Activated CD8-positive, alpha-beta memory T cell treated with anti-CD3 and anti-CD28 coated beads, Interleukin-2, amount 50 U/mL, for 24 hours (primary cell): ENCODE measurements around the gene RAB9B.
"Not testable (repeated sequence)": the region's sequence is repeated elsewhere in the genome, so short reads cannot be mapped to it uniquely, and the experiment has no call there.

Experiments used
- DNase-seq: peaks from one replicate; pipeline ENCODE4 v3.0.0-alpha.2; 2020; ENCODE audit errors: extremely low read depth

Gene RAB9B

DNA sequence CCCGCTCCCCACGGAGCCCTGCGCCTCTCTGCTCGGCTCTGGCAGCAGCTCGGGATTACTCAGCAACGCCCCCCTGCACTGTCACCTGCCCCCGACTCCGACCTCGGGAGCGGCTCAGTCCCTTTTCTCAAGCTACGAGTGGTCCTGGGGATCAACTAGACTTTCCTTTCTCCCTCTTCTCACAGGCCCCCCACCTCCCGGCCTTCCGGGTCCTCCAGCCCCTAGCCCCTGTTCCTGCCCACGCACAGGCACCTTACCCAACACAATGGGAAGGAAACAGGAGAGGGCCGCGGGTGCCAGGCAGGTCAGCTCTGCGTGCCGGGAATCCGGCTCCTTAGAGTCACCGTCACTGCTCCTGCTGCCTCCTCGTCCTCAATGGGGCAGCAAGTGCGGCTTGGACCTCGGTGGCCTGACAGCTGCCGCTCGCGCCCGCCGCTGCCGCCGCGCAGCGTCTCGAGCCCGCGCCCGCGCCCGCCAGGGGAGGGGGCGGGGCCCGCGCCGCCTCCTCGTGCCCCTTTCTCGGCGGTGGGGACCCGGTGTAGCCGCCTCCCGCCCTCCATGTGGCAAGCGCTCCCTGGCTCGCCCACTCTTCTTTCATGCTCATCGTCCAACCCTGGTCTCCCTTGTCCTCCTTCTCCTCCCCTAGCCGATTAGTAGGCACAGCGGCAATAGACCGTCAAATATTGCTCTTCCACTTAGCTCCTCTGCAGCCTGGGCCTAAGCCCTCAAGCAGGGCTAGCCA is at the start of gene RAB9B:
Gene RAB9B, minus strand, starts transcription at position 455 of the 742 bp plus-strand sequence. CDS start 6,473 bp downstream, outside the sequence.
- DNase-seq, result peak; percentile 13

DNA sequence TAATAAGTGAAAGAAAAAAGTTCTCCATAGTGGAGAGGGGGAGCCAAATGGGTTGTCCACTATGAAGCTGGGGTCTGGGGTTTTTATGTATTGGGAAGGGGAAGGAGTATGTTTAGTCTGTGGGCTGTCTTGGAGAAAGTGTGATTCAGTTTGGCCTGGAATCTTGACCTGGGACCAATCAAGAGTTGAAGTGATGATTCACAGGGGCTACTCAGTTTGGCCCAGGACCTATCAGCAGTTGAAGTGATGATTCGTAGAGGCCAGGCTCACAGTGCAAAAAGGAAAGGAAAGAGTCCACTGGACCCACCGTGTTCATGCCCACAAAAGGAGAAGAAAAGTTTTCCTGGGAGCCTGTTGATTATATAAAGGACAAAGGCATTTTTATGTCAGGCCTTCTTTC is 47.3 kb upstream of the RAB9B start:
- DNase-seq, result no peak

- DNase-seq, result no peak
Measured at GRCh38 chrX:103878466-103879122, 46.5 kb upstream of the RAB9B start.

DNA sequence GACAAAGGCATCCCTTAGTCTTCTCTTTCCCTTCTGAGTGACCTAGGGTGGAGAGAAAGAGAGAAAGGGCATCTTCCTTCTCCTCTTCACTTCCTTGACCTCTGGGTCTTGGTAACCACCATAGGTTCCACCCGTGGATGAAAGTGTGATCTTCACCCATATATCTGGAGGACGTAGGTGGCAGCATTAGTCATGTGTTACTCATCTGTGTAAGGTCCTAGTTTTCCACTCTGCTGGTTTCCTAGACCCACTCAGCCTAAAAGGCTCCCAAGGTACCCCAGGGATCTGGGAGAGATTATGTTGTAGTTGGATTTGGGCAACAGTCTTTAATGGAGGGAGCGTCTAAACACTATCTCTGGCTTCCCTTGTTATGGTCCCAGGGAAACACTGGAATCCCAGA is 45.5 kb upstream of the RAB9B start:
- no peak for DNase-seq

- no peak for DNase-seq
Measured at GRCh38 chrX:103864886-103865534, 33.0 kb upstream of the RAB9B start.

DNA sequence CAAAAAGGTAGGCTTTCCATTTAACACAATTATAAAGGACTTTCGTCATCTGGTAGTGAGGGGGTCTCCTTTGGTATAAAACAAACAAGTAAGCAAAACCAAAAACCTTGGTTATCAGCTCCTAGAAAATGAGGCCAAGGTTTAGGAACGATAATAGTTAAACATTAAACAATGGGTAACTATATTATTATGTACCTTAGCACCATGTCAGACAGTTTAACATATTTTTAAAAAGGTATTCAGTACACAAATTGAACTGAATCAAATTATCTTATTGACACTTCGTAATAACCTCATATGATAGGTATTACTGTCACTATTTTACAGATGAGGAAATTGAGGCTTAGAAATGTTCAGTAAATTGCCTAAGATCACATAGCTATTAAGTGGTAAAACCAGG is 32.1 kb upstream of the RAB9B start:
- DNase-seq, result no peak

GRCh38 chrX:103861200-103861599 is 29.1 kb upstream of the RAB9B start:
- DNase-seq, result no peak

GRCh38 chrX:103849558-103849957 is 17.5 kb upstream of the RAB9B start:
- no peak for DNase-seq

- no peak for DNase-seq
Measured at GRCh38 chrX:103847174-103847870, 15.3 kb upstream of the RAB9B start.

DNA sequence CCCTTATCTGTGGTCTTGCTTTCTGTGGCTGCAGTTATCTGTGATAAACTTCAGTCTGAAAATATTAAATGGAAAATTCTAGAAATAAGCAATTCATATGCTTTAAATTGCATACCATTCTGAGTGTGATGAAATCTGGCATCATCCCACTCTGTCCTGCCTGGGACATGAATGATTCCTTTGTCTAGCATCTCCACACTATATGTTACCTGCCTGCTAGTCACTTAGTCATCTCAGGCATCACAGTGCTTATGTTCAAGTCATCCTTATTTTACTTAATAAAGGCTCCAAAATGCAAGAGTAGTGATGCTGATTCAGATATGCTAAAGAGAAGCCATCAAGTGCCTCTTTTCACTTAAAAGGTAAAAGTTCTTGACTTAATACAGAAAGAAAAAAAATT is 14.3 kb upstream of the RAB9B start:
- no peak for DNase-seq

DNA sequence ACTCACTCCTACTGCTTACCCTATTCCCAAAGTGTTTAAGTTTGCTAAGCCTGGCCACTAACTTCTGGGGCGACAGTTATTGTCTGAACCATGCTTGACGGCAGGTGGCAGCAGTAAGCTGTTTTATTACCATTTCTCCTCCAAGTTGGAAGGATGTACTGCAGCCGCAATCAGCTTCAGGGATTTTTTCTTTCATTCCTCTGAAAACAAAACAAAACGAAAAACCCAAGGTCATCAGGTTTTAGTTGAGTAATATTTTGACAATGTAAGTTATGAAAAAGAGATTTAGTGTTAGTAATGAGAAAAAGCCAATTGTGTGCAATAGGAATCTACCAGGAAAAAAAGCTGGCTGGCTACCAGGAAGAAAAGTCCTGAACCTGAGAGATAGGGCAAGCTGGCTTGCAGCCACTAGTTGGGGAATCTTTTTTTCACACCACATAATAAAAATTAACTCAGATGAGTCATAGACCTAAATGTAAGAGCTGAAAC is 13.2 kb upstream of the RAB9B start:
- DNase-seq, result no peak

DNA sequence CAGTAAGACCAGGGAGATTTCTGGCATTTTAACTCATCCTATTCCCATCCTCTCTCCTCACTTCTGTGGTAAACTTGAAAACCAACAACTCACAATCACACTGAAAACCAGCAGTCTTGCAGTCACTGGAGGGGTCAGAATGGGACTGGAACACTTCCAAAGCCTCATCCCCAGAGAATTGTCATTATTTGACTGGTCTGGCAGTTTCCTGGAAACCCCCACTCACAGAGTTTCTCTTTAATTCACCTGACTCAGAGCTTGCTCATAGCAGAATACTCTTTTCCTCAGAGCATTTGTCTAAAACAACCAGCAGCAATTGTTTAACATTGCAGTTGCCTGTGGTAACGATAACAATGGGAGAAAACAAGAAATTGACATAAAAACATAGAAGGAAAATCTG is 7.3 kb upstream of the RAB9B start:
- no peak for DNase-seq

- DNase-seq, result no peak
Measured at GRCh38 chrX:103831342-103831802, 685 bp downstream of the RAB9B start.

DNA sequence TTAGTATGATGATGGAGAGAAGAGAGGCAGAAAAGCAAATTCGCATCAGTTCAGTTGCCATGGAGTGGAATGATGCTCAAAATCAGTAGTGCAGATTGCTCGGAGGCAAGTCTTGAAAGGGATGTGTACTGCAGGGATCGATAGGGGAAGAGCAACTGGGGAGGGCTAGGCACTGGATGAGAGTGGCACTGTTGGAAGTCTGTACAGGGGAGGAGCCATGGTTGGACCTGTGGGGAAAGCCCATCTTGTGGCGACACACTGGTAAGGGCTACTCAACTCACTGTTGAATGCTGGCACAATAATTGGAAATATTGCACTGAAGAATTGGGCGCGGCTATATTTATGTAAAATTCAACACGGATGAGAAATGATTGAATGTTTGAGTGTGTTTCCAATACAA is 1.2 kb downstream of the RAB9B start:
- no peak for DNase-seq

GRCh38 chrX:103828529-103828928 is 3.5 kb downstream of the RAB9B start:
- no peak for DNase-seq

- no peak for DNase-seq
Measured at GRCh38 chrX:103825881-103826280, 6.2 kb downstream of the RAB9B start.

DNA sequence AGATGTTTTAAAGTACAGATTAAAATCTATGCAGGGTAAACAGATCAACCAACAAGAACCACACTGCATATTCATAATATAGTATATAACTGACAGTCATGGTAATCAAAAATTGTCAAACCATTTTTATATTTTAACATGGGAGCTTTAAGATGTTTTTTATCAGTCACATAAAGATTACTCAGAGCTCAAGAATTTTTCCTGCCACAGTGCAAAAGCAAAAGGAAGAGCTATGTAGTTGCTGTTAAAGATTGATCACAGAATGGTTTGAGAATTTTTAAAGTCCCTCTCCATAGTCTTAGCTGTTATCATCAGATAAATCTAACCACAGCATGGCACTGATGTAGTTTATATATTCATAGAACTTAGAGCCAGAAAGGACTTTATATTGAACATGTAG is 8.5 kb downstream of the RAB9B start:
- DNase-seq, result no peak

- not testable (repeated sequence) for DNase-seq
Measured at GRCh38 chrX:103820802-103821201, 11.3 kb downstream of the RAB9B start.

GRCh38 chrX:103818842-103819619 is 13.0 kb downstream of the RAB9B start:
- DNase-seq, result no peak

- DNase-seq, result no peak
Measured at GRCh38 chrX:103817502-103817901, 14.6 kb downstream of the RAB9B start.

GRCh38 chrX:103817101-103817500 is 15.0 kb downstream of the RAB9B start:
- not testable (repeated sequence) for DNase-seq
